ENCODE measurements around the gene AGAP2. TPM values are rescaled to one million over a fixed set of nuclear protein-coding genes. Genes with fewer than 3 reads are reported as not detected.
A peak's percentile ranks its signal among the peaks of the same experiment; 100 is the strongest.

AGAP2 gene
- total RNA-seq, 1 experiment from 2014 or later, result 5.3 TPM

GRCh38 chr12:57735952-57736740, 2.4 kb downstream of the AGAP2 start:
- no CpG with 5 or more reads among the region's 49 CpGs for WGBS (ENCODE audit: extremely low coverage, insufficient read length, low lambda C conversion rate)
- Histone ChIP-seq H2AFZ (ENCODE audit: low read length) (no peak overlapping the region), H3K56ac (ENCODE audit: insufficient read length, low read depth, low read length) (no peak overlapping the region), H3K79me2 (ENCODE audit: insufficient read depth, low read length) (no peaks in the 10 kb centered on the region), H3K4me1 (ENCODE audit: insufficient read depth, low read length) (no peaks in the 10 kb centered on the region), H2AK5ac (ENCODE audit: insufficient read length, low read length) (no peak overlapping the region), H4K8ac (replicated peaks; ENCODE audit: insufficient read length, low read depth, low read length) (no peak overlapping the region), H2BK15ac (ENCODE audit: low read depth, low read length) (no peak overlapping the region), H3K27me3 (ENCODE audit: insufficient read depth, low read length) (peaks cover 57% of the 10 kb centered on the region), H4K5ac (ENCODE audit: insufficient read length, low read depth, low read length) (no peak overlapping the region), H3K23ac (ENCODE audit: insufficient read length, low read depth, low read length) (no peak overlapping the region), H3K79me1 (ENCODE audit: insufficient read depth, low read depth, low read length, poor library complexity, severe bottlenecking) (no peaks in the 10 kb centered on the region), H2BK12ac (ENCODE audit: insufficient read length, low read depth, low read length) (no peak overlapping the region), H4K20me1 (ENCODE audit: control insufficient read depth, insufficient read depth, insufficient read length) (peaks cover 2% of the 10 kb centered on the region), H3K14ac (ENCODE audit: insufficient read depth, low read length) (no peak overlapping the region), H3K27ac (ENCODE audit: insufficient read length, low read depth, low read length) (no peak overlapping the region), H3K4ac (ENCODE audit: low read depth, low read length) (no peak overlapping the region), H4K91ac (ENCODE audit: insufficient read length, low read depth, low read length) (no peak overlapping the region), H3K9ac (ENCODE audit: extremely low read depth, insufficient read length, low read length) (no peak overlapping the region), H3T11ph (ENCODE audit: low read length) (no peak overlapping the region), H2BK5ac (ENCODE audit: insufficient read length, low read length) (no peak overlapping the region), H3K4me2 (ENCODE audit: insufficient read depth, insufficient read length, low read length) (peak overlapping the region; percentile 49), H3K18ac (ENCODE audit: insufficient read length, low read depth, low read length) (no peak overlapping the region), H3K23me2 (ENCODE audit: insufficient read length, low read depth, low read length, poor library complexity, severe bottlenecking) (peaks cover 16% of the 10 kb centered on the region), H3K9me3 (ENCODE audit: control insufficient read depth, low read depth, low read length) (no peaks in the 10 kb centered on the region), H2BK20ac (ENCODE audit: low read depth, low read length, poor library complexity, severe bottlenecking) (no peak overlapping the region), H2BK120ac (ENCODE audit: low read depth, low read length, poor library complexity, severe bottlenecking) (no peak overlapping the region)
- H3K4me1 Mint-ChIP-seq, result peaks cover 26 to 37% of the 10 kb centered on the region in 2 experiments
- no peak overlapping the region for H3K27ac Mint-ChIP-seq
- DNase-seq, result peak; percentile 84
- H3K27me3 Mint-ChIP-seq (ENCODE audit: low read depth), result peaks cover 96% of the 10 kb centered on the region
- H3K9me3 Mint-ChIP-seq, result no peaks in the 10 kb centered on the region; a peak in 1 of 5 replicates
- TF ChIP-seq, protein P1, sequence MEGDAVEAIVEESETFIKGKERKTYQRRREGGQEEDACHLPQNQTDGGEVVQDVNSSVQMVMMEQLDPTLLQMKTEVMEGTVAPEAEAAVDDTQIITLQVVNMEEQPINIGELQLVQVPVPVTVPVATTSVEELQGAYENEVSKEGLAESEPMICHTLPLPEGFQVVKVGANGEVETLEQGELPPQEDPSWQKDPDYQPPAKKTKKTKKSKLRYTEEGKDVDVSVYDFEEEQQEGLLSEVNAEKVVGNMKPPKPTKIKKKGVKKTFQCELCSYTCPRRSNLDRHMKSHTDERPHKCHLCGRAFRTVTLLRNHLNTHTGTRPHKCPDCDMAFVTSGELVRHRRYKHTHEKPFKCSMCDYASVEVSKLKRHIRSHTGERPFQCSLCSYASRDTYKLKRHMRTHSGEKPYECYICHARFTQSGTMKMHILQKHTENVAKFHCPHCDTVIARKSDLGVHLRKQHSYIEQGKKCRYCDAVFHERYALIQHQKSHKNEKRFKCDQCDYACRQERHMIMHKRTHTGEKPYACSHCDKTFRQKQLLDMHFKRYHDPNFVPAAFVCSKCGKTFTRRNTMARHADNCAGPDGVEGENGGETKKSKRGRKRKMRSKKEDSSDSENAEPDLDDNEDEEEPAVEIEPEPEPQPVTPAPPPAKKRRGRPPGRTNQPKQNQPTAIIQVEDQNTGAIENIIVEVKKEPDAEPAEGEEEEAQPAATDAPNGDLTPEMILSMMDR (conservative IDR thresholded peaks at IDR 0.05), result peak; percentile 60; the same call in 2 of the 3 replicates
- peak overlapping the region; percentile 59 to 84 for H3K4me3 Mint-ChIP-seq
- no peaks in the 10 kb centered on the region; a peak in 1 of 7 replicates for H3K36me3 Mint-ChIP-seq (ENCODE audit: insufficient read depth in 1 of 3, low read depth in 3 of 3)

All from H9 (cell line).